HG03558 (cell line): ENCODE results near the gene KCNJ6.
"Not testable (repeated sequence)": the region's sequence is repeated elsewhere in the genome, so short reads cannot be mapped to it uniquely, and the experiment has no call there.

Experiments used
- ATAC-seq: cut with Tn5 transposase; IDR thresholded peaks from one replicate; pipeline ENCODE4 v1.9.1; 2021; ENCODE audit warnings: moderate number of reproducible peaks; ENCODE audit not compliant: unreplicated experiment; ENCODE audit errors: extremely low read depth

Gene KCNJ6

DNA sequence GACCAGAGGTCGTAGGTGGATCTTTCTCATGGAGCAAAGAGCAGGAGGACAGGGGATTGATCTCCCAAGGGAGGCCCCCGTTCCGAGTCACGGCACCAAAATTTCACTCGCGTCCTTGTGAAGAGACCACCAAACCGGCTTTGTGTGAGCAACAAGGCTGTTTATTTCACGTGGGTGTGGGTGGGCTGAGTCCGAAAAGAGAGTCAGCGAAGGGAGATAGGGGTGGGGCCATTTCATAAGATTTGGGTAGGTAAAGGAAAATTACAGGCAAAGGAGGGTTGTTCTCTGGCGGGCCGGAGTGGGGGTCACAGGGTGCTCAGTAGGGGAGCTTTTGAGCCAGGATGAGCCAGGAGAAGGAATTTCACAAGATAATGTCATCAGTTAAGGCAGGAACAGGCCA is 324.3 kb downstream of the KCNJ6 start:
- ATAC-seq, result not testable (repeated sequence)

DNA sequence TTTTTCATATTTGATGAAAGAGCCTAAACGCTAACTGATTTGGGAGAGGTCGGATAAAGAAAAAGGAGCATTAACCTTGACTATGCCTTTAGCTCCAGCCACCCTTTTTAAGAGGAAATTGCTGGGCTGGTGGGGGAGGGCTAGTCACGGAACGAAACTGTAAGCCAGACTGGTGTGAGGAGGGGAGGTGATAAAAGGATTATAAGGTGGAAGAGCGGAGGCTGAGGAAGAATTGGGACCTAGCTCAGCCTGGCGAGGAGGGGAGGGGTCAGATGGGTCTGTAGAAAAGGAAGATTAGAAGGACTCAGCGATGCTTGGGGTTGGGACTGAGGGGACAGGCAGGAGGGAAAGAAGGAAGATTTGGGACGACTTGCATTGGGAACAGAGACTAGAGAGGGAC is 325.4 kb downstream of the KCNJ6 start:
- ATAC-seq, result not testable (repeated sequence)

DNA sequence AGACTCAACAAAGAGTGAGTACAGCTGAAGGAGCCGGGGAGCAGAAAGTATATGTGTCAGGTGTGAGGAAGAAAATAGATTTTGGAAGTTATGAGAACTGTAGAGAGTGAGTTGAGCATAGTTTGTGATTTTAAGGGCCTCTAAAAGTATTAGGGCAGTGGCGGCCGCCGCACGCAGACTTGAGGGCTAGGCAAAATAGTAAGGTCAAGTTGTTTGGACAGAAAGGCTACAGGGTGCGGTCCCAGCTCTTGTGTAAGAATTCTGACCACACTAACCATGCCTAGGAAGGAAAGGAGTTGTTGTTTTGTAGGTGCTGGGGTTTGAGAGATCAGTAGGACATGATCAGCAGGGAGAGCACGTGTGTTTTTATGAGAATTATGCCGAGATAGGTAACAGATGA is 327.6 kb downstream of the KCNJ6 start:
- ATAC-seq, result not testable (repeated sequence)

DNA sequence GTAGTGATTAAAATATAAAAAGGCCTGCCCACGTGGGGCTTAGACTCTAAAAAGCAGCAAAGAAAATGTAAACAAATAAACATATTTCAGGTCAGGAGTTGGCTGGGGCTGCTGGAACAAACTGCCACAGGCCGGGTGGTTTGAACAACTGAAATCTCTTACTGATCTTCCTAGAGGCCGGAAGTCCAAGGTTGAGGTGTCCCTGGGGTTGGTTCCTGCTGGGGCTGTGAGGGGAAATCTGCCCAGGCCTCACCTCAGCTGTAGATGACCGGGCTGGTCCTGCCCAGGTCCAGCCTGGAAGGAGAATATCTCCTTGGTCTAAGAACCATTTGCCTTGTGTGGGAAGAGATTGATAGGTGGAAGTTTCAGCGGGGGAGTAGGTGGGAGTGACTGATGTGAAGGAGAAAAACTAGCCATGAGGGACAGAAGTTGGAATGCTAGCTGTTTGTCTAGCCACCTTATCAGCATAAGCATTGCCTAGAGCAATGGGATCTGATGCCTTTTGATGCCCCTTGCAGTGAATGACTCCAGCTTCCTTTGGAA is 328.6 kb downstream of the KCNJ6 start:
- ATAC-seq, result no peak

DNA sequence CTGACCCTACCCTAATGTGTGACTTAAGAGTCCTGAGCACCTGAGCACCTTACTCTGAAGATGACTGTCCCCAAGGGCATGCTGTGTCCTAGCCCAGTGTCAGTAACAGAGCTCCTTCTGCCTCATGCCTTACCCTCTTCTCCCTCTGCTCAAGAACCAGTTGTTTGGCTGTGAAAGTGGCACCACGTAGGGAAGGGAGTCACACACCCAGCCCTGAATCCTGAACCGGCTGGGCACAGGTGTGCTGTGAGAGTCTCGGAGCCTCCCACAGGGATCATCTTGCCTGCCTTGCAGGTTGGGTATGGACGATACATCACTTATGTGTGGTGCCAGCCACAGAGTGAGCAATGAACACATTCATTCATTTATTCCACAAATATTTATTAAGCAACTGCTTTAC is 329.1 kb downstream of the KCNJ6 start:
- ATAC-seq, result no peak

DNA sequence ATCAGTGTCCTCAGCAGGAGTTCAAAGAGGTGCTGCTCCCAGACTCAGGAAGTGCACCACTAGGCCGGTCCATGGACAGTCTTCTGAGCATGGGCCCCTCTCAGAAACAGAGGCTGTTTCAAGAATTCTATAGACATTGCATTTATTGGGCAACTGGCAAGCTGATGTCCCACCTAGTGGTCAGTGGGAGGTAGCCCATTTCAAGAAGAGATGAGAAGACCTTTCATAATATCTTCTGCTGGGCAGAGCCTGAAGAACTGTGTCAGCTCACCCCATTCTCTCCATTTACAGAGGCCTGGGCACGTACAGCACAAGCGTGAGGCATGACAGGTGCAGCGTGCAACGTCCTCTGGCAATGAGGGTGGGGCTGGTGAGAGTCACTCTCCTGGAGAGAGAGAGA is 333.7 kb downstream of the KCNJ6 start:
- no peak for ATAC-seq

DNA sequence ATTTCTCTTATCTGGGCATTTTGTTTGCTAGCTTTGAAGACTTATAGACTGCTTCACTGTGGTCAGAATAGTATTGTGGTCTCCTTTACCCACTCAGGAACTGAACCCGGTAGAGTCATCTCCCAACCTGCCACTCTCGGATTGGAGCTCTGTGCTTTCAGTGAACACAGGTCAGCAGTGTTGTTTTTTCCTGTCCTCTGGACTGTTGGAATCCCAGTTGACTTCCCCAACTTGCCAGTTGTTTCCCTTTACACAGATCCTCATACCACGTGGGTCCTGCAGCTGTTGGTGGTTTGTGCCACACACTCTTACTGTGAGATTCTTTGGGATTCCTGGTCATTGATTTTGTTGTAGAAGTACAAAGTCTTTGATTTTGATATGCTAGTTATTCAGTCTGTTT is 335.6 kb downstream of the KCNJ6 start:
- ATAC-seq, result no peak

DNA sequence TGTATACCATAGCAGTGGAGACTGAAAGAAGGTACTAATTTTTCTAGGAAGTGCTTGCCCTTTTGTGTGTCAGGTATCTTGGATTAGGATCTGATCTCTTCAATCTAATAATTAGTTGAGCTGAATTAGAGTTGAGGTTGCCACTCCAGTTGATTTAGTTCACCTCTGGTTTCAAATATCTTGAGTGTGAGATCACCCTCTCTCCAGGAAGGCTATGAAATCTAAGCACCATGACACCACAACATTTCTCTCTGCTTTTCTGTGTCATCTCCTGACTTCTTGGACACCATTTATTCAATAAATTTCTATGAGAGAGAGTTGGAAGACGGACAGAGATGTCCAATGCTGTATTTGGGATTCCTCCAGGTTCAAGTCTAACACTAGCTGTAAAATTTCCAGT is 336.9 kb downstream of the KCNJ6 start:
- no peak for ATAC-seq

DNA sequence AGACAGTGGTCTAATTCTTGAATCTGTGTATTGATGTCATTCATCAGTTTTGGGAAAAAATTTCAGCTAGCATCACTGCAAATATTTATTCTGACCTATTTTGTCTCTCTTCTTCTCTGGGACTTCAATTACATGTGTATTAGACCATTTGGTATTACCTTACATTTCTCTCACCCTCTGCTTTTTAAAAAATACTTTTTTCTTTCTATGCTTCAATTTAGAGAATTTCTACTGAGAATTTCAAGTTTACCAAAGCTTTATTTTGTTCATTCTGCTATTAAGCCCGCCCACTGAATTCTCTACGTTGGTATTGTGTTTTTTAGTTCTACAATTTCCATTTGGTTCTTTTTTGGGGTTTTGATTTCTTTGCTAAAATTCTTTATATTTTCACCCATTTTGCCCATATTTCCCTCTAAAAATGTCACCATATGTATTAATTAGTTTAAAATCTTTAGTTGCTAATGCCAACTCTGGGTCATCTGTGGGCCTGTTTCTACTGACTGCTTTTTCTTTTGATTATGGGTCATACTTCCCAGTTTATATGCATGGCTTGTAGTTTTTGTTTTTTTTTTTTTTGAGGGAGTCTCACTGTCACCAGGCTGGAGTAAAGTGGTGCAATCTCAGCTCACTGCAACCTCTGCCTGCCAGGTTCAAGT is 337.7 kb downstream of the KCNJ6 start:
- no peak for ATAC-seq

DNA sequence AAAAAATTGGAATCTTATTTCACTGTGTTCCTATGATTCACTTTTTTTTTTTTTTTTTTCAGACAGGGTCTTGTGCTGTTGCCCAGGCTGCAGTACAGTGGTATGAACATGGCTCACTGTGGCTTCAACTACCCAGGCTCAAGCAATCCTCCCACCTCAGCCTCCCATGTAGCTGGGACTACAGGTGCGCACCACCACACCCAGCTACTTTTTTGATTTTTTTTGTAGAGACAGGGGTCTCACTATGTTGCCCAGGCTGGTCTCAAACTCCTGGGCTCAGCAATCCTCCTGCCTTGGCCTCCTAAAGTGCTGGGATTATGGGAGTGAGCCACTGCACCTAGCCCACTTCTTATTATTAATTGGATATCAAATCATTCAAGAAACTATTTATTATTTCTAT is 339.3 kb downstream of the KCNJ6 start:
- not testable (repeated sequence) for ATAC-seq

DNA sequence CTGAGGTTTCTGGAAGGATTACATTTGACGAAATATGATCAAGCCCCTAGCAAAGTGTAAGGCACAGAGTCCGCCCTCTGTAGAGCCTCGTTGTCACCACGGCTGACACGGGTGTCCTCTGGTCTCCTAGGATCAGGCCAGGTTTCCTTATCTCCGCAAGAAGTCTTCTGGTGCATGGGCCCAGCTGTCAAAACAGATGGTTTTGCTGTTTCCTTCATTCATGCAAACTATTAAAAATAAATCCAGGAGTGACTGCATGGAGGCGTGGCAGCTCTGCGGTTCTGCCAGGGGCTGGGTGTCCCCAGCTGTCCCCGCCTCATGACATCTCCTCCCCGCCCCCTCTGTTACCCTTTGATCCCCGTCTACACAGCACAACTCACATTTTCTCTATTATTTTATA is 340.7 kb downstream of the KCNJ6 start:
- ATAC-seq, result no peak

DNA sequence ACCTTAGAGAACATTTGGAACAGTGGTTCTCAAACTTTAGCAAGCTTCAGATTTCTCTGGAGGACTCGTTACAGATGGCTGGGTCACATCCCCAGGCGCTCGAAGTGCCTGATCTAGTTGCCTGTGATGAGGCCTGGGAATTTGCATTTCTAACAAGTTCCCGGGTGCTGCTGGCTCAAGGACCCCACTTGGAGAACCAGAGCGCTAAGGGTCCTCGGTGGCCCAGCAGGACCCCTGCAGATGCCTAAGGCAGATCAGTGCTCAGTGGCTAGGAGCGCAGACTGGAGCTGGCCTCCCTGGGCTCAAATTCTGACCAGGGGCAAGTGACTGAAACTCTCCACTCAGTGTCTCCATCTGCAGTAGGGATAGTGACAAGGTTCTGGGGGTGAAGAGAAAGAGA is 341.5 kb downstream of the KCNJ6 start:
- no peak for ATAC-seq

DNA sequence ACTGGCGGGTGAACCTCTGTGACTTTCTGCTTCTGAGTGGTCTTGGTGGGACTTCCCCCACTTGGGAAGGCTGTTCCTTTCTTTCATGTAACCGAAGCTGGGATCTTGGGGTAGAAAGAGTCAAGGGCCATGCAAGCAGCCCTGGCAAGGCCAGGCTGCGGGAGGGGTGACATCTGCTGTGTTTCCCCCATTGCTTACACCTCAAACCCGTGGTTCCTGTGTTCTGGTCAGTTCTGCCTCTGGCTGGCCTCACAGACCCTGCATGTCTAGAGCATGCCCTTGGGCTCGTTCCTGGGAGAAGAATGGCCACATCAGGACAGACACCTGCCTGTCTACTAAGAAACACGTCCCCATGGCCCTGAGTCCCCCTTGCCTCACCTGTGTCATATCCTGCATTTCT is 341.9 kb downstream of the KCNJ6 start:
- ATAC-seq, result no peak

DNA sequence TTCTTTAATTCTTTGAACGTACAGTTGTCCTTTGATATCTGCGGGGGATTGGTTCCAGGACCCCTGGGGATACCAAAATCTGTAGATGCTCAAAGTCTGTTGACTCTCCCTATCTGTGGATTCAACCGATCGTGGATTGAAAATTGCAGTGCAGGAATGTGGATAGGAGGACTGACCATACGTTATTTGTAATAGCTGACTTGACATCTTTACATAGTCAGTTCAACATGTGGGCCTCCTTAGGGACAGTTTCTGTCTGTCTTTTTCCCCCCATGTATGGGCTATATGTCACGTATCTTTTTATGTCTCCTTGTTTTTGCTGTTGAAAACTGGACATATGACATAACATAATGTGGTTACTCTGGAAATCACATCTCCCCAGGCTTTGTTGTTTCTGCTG is 344.8 kb downstream of the KCNJ6 start:
- no peak for ATAC-seq

DNA sequence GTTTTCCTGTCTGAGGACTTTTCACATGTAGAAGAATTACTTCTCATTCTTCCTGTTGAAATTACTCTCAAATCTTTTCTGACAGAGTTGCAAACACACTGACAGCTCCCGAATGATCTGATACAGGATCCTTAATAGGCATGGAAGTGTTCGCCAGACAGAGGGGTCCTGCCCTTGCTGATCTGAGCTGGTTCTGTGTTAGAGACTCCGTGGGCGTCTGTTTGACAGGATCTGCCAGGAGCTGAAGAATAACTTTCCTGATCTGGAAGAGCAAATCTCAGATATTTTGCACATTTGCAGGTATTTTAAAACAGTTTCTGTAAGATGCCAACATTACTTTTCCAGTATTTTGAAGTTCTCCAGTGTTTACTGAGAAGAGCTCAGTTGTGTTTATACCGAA is 347.3 kb downstream of the KCNJ6 start:
- no peak for ATAC-seq

DNA sequence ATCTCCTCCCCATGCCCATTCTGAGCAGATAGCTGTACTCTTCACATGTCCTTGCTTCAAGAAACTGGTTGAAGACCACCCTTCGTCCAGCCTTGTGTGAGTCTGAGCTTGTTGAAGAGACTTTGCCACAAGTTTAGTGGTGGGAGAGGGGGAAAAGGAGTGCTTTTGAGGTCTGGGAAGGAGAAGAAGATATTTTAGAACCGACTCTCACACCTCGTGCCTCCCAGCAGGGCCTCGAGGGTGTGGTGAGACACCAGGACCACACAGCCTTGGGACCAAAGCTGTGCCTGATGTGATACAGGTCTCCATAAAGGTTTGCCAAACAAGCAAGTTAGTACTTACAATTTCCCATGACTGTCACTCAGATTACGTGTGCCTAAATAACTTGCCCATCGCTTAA is 347.8 kb downstream of the KCNJ6 start:
- ATAC-seq, result no peak

DNA sequence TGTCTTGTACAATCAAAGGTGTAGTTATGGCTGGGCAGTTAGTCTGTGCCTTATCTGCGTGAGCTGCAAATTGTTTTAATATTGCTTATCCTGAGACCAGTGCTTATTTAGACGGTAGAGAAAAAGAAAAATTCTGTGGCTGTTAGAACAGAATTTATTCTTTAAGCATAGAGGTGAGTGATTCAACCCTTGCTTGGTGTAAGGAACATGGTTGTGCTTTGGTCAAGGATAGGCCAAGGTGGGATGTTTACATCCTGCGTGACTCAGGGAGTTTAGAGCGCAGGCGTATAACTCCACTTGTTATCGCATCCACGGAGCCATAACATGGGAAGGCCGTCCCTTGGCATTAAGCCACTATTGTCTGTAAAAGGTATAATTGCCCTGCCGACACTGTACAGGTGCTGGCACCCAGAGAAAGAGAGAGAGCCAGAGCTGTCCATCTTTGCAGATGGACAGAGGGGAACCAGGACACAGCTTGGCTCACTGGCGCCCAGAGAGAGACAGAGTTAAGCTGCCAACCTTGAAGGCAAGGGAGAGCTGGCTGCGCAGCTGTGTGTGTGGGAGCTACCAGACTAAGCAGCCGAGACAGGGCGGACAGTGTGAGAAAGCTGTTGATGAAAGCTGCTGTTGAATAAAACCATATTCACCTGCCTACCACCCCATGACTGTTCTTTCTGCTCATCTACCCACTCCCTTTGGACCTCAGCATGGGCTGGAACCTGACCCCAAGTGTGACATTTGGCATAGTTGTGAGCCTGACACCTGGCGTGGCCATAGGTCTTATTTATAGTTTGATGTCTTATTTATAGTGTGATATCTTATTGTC is 349.3 kb downstream of the KCNJ6 start:
- ATAC-seq, result no peak

DNA sequence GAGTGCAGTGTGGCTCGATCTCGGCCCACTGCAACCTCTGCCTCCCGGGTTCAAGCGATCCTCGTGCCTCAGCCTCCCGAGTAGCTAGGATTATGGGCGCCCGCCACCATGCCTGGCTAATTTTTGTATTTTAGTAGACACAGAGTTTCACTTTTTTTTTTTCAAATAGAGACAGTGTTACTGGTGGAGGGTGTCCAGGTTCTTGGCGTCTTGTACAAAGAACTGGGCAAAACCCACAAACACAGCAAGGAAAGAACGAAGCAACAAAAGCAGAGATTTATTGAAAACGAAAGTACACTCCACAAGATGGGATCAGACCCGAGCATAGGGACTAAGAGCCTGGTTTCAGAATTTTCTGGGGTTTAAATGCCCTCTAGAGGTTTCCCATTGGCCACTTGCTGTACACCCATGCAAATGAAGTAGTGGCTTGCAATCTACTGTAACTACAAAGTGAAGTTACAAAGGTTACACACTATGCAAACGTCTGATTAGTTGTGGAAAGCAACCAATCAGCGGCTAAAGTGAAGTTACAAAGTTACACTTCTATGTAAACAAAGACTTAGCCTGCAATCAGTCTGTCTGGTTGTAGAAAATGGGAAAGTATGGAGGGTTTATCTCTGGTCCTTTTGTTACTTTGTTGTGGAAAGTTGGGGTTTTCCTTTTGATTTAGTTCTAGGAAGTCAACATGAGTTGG is 350.6 kb downstream of the KCNJ6 start:
- ATAC-seq, result no peak

DNA sequence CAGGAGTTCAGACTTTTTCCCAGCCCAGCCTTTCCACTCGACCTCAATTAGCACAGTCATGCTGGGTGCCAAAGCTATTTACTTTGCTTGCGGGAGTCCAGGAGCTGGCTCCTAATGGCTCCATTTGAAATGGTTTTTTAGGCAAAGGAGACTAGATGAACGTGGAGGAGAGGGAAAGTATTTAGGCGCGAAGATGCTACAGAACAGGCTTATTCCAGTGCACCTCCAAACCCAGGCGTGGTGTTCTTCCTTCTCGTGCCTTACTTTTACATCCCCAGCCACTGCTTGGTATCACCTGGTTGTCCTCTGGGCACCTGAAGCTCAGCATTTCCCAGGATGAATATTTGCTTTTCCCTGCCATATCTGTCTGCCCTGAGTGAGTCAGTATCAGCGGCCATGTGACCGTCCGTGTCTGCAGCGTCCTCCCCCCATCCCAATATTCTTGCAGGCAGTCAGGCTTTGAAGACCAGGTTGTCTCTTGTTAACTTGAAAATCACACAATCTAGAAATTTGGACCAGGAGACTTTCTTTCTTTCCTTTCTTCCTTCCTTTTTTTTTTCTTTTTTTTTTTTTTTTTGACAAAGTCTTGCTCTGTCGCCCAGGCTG is 351.2 kb downstream of the KCNJ6 start:
- no peak for ATAC-seq

DNA sequence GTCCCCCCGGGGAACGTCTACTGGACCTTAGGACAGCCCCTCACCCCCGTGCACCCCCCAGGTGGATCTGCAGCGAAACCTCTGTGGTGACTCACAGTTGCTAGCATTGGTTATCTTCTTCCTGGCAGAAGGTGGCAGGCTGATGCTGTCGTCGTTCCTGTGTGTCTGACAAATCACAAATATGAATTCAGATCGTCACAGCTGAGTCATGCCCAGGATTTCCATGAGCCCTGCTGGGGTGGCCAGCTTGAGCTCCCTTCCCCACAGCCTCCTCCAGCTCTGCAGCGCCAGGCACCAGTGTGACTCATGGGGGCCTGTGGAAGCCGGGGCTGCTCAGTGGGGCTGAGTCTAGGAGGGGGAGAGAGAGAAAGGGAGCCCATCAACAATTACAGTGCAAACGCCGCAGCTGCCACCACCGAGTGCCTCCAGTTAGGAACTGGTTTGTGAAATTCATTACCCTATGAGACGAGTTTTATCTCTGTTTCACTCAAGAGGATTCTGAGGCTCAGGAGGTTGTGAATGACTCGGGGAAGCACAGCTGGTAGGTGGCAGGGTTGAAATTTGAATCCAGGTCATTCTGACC is 351.8 kb downstream of the KCNJ6 start:
- no peak for ATAC-seq
